ENCODE data around the gene RBM17.

GRCh38 chr10:6044060-6044459, 44.8 kb upstream of the RBM17 start:
- TF ChIP-seq CTCF (IDR thresholded peaks at IDR 0.05; ENCODE audit: low read length): no peak
- no peak for TF ChIP-seq EZH2 (IDR thresholded peaks at IDR 0.05; ENCODE audit: borderline replicate concordance, low read length)

Data from OCI-LY1 (cell line).